Large intestine (tissue), 3 donors: ENCODE results near the gene SFTPB. TPM values are rescaled to one million over a fixed set of nuclear protein-coding genes. Genes with fewer than 3 reads are reported as not detected.

ENCODE experiments used
- DNase-seq, 2 donors: peaks; one replicate each; pipeline versions ENCODE4 v3.0.0 to v3.0.0-alpha.2; 2013
- H3K27ac ChIP-seq: one replicate; pipeline ENCODE4 v1.5.1; 2013; ENCODE audit warnings: low read length
- H3K27me3 ChIP-seq: 2 replicates; pipeline ENCODE4 v1.6.1; 2013; ENCODE audit warnings: low read length; ENCODE audit not compliant: control insufficient read depth, insufficient read depth
- H3K36me3 ChIP-seq: 2 replicates; pipeline ENCODE4 v1.6.1; 2013; ENCODE audit warnings: low read length; ENCODE audit not compliant: control insufficient read depth, insufficient read depth
- H3K4me1 ChIP-seq: one replicate; pipeline ENCODE4 v1.6.1; 2013; ENCODE audit warnings: low read length; ENCODE audit not compliant: control insufficient read depth, insufficient read depth
- H3K4me3 ChIP-seq: one replicate; pipeline ENCODE4 v1.5.1; 2013; ENCODE audit warnings: low read length
- H3K9me3 ChIP-seq: one replicate; pipeline ENCODE4 v1.6.1; 2013; ENCODE audit warnings: mild to moderate bottlenecking, low read depth, low read length, moderate library complexity; ENCODE audit not compliant: control insufficient read depth
- WGBS: methylation state at CpG from one replicate; pipeline ENCODE4 v1.1.5; 2013; ENCODE audit warnings: low lambda C conversion rate; ENCODE audit not compliant: insufficient coverage; 5-methylcytosine and 5-hydroxymethylcytosine counted together
- polyA plus RNA-seq: library from polyadenylated mRNA; unstranded; fragments of 120-200 nt; gene quantifications from one replicate; pipeline ENCODE4 v1.2.1, GENCODE V29; 2013

The SFTPB gene
- polyA plus RNA-seq, 1 donor = 0.01 TPM

DNA sequence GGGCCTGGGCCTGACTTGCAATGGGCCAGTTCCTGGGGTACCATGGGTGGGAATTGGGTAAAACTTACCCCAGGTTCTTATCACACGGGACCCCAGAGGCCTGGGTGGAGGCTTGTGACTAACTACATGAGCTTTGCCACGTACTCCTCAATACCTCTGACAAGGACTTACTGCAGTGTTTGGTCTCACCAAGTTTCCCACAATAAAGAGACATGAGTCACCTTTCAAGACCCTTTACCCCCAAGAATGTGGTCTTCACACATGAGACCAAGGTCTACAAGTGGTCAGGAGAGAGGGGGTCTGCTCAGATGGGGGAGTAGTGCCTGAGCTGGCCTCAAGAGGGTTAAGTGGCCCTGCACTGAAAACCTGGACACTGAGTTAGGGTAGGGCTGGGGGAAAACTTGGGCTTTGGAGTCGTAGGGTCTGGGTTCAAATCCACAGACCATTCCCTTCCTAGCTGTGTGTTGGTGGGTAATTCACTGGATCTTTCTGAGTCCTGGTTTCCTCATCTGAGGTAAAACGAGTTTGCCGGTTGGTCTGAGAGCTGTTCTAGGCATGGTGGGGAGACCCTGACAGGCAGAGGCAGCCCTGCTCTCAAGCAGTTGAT lies 24.1 kb upstream of the SFTPB start:
- H3K4me3 ChIP-seq = no peak overlapping the region
- no CpG with 5 or more reads among the region's 5 CpGs for WGBS
- H3K27me3 ChIP-seq = no peaks in the 10 kb centered on the region
- no peaks in the 10 kb centered on the region for H3K36me3 ChIP-seq
- H3K9me3 ChIP-seq = no peaks in the 10 kb centered on the region
- H3K4me1 ChIP-seq = no peaks in the 10 kb centered on the region
- DNase-seq = no peak
- H3K27ac ChIP-seq = no peak overlapping the region

DNA sequence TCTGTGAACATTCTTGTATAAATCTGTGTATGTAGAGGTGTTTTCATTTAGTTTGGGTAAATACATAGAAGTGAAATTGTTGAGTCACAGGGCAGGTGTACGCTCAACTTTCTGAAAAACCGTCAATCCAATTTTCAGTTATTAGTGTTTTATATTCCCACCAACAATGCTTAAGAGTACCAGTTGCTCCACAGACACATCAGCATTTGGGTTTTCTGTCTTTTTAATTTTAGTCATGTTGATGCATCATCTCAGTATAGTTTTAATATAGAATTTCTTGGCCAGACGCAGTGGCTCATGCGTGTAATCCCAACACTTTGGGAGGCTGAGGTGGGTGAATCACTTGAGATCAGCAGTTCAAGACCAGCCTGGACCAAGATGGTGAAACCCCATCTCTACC lies 22.9 kb upstream of the SFTPB start:
- Histone ChIP-seq H3K27ac (no peak overlapping the region), H3K4me1 (no peaks in the 10 kb centered on the region), H3K27me3 (no peaks in the 10 kb centered on the region), H3K36me3 (no peaks in the 10 kb centered on the region), H3K9me3 (no peaks in the 10 kb centered on the region), H3K4me3 (no peak overlapping the region)
- WGBS = 100% methylated on average over 1 of the region's 4 CpGs
- no peak for DNase-seq

DNA sequence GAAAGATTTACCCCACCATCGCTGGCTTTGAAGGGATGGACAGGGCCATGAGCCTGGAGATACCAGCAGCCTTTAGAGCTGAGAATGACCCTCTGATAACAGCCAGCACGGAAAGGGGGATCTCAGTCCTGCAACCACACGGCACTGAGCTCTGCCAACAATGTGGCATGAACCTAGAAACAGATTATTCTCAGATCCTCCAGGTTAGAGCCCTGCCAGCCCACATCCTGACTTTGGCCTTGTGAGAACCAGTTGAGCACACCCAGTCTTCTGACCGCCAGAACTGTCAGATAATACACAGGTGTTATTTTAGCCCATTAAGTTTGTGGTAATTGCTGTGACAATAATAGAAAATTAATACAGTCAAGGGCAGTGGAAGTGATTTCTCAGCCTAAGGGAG lies 16.8 kb upstream of the SFTPB start:
- Histone ChIP-seq H3K4me3 (no peak overlapping the region), H3K9me3 (no peaks in the 10 kb centered on the region), H3K36me3 (no peaks in the 10 kb centered on the region), H3K27ac (no peak overlapping the region), H3K4me1 (no peaks in the 10 kb centered on the region), H3K27me3 (peaks cover 3% of the 10 kb centered on the region)
- no peak for DNase-seq
- WGBS = no CpG with 5 or more reads among the region's 4 CpGs

DNA sequence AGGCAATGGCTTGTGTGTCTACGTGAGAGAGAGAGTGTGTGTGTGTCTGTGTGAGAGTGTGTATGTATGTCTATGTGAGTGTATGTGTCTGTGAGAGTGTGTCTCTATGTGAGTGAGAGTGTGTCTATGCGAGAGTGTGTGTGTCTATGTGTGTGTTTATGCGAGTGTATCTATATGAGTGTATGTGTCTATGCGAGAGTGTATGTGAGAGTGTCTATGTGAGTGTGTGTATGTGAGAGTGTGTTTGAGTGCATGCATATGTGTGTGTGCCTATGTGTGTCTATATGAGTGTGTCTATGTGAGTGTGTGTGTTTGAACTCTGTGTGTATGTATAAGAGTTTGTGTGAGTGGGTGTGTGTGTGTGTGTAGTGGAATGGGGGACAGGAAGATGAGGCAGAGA lies 16.4 kb upstream of the SFTPB start:
- Histone ChIP-seq H3K36me3 (no peaks in the 10 kb centered on the region), H3K27me3 (peaks cover 3% of the 10 kb centered on the region), H3K4me3 (no peak overlapping the region), H3K4me1 (no peaks in the 10 kb centered on the region), H3K27ac (no peak overlapping the region), H3K9me3 (no peaks in the 10 kb centered on the region)
- DNase-seq = no peak
- WGBS = no CpG with 5 or more reads among the region's 4 CpGs

DNA sequence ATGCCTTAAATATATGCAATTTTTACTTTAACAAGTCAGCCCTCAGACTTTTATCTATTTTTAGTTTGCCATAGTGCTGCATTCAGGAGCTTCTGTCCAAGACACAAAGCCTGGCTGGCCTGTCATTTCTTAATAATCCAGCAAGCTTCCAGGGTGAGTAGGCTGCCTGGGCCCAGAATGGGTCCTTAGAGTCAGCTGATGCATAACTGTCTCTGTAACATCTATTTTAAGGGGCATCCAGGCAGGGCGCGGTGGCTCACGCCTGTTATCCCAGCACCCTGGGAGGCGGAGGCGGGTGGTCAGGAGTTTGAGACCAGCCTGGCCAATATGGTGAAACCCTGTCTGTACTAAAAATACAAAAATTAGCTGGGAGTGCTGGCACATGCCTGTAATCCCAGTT lies 14.4 kb upstream of the SFTPB start:
- H3K36me3 ChIP-seq = no peaks in the 10 kb centered on the region
- no peaks in the 10 kb centered on the region for H3K9me3 ChIP-seq
- no peaks in the 10 kb centered on the region for H3K4me1 ChIP-seq
- DNase-seq = no peak
- H3K27me3 ChIP-seq = peaks cover 3% of the 10 kb centered on the region
- H3K27ac ChIP-seq = no peak overlapping the region
- H3K4me3 ChIP-seq = no peak overlapping the region
- no CpG with 5 or more reads among the region's 5 CpGs for WGBS

DNA sequence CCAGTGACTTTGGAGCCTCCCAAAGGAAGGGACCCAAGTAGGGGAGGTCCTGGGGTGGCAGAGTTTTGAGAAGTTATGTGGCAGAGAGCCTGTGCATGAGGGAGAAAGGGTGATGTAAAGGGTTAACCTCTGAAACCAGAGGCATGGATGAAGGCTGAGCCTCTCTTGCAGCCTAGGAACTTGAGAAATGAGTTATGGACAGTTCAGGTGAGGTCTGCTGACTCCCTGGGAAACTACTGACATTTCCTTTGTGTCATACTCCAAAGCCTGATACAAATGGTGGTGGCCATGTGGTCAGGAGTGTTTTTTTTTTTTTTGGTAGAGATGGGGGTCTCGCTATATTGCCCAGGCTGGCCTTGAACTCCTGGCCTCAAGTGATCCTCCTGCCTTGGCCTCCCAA lies 13.8 kb upstream of the SFTPB start:
- H3K36me3 ChIP-seq = no peaks in the 10 kb centered on the region
- H3K4me3 ChIP-seq = no peak overlapping the region
- H3K27me3 ChIP-seq = peaks cover 3% of the 10 kb centered on the region
- no CpG with 5 or more reads among the region's 1 CpG for WGBS
- no peak overlapping the region for H3K27ac ChIP-seq
- no peaks in the 10 kb centered on the region for H3K9me3 ChIP-seq
- H3K4me1 ChIP-seq = no peaks in the 10 kb centered on the region
- no peak for DNase-seq

DNA sequence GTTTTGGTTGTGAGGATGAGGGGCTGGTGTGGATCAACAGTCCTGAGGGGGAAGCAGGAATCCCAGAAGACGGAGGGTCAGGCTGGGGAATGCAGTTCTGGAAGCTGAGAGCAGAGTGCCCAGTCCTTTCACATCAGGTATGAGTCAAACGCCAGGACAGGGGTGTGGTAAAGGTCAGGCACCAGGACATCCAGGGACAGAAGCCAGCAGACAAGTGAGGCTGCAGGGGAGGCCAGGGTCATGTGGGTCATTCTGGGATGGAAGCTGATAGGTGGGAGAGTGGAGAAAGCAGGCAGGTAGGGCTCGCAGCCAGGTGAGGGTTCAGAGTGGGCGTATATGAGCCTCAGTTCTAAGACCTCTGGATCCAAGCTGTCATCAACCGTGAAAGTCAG lies 13.4 kb upstream of the SFTPB start:
- Histone ChIP-seq H3K9me3 (no peaks in the 10 kb centered on the region), H3K36me3 (no peaks in the 10 kb centered on the region), H3K27ac (no peak overlapping the region), H3K4me1 (no peaks in the 10 kb centered on the region), H3K4me3 (no peak overlapping the region), H3K27me3 (peaks cover 3% of the 10 kb centered on the region)
- WGBS = no CpG with 5 or more reads among the region's 5 CpGs
- no peak for DNase-seq

DNA sequence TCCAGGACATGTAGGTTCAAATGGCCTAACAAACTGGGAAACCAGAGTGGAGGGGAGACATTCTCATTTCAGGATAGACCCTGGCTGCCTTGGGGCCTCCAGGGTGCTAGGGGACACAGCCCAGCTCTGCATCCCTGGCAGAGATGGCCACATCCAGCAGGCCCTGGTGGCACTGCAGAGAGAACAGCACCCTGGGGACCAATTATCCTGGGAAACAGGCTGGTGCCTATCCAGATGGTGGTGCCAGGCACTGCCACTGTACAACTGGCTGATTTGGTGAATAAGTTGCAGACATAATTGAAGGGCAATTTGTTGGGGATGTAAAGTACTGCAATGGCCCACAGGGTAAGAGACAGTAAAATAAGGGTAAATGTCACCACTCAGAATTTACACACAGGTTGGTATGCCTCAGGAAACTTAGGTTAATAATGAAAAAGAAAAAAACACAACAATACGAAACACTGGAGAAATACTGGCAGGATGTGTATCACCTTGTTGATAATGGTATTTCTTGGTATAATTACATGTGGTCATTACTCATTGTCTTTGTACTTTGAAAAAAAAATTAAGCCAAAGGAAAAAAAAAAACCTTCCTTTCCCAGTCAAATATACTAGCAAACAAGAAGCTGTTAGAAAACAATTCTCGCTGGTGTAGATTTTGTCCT lies 12.8 kb upstream of the SFTPB start:
- no peak overlapping the region for H3K27ac ChIP-seq

DNA sequence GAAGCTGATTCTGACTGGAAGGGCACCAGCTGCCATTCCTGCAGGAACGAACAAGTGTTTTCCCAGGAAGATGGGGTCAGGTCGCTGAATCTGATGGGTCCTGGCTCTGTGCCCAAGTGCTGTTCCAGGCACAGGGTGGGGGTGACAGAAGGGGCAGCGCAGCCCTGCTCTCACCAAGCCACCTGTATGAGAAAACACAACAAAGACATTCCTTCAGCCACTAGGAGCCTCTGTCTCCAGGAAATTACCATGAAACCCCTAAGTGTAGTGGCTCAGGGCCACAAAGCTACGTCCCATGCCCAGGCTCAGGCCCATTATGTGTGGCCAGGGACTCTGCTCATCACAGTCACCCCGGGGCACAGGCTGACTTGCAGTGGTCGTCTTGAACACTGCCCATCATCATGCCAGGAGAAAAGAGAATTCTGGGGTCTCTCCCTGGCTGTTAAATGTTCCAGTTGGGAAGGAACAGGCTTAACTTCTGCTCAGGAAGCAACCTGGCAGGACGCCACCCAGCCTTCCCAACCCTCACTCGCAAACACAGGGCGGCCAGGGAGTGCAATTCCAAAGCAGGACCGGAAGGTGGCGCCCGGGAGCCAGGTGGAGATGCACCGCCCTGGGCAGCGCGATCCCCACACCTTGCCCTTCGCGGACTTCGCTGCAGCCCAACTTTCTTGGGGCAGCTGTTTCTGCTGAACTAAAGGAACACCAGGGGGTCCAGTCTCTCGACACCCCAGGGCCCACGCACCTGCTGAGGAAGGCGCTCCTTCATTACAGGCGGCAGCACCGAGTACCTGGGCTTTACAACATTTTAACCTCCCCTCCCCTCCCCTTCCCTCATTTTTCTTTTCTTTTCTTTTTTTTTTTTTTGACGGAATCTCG lies 11.0 kb upstream of the SFTPB start:
- Histone ChIP-seq H3K9me3 (no peaks in the 10 kb centered on the region), H3K27ac (no peak overlapping the region), H3K4me1 (no peaks in the 10 kb centered on the region), H3K36me3 (no peaks in the 10 kb centered on the region), H3K4me3 (no peak overlapping the region), H3K27me3 (peaks cover 3% of the 10 kb centered on the region)
- WGBS = no CpG with 5 or more reads among the region's 25 CpGs
- DNase-seq = peak; percentile 60 to 61

More for the DNA sequence above, 12.8 kb upstream of the SFTPB start:
- 80% methylated on average over 1 of the region's 2 CpGs for WGBS
- no peak for DNase-seq
- Histone ChIP-seq H3K27me3 (peaks cover 3% of the 10 kb centered on the region), H3K4me3 (no peak overlapping the region), H3K9me3 (no peaks in the 10 kb centered on the region), H3K36me3 (no peaks in the 10 kb centered on the region), H3K4me1 (no peaks in the 10 kb centered on the region)

DNA sequence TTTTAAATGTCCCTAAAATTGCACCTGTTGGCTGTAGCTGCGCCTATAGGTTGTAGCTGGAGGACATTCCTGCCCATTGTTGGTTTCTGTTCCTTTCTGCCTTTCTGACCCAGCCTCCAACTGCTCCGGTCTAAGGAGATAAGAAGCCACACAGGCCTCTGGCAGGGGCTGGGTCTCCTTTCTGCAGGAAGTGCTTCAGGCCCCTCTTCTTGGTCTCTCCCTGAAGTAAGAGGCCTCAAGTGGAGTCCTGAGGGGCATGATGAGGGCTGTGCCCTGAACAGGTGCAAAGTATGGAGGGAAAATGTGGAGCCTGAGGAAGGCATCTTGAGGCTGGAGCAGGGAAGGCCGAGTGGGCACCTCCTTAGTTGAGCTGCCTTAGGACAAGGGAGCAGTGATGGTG lies 10.4 kb upstream of the SFTPB start:
- peaks cover 3% of the 10 kb centered on the region for H3K27me3 ChIP-seq
- H3K36me3 ChIP-seq = no peaks in the 10 kb centered on the region
- DNase-seq = no peak
- no peak overlapping the region for H3K27ac ChIP-seq
- no peaks in the 10 kb centered on the region for H3K9me3 ChIP-seq
- H3K4me3 ChIP-seq = no peak overlapping the region
- no CpG with 5 or more reads among the region's 3 CpGs for WGBS
- no peaks in the 10 kb centered on the region for H3K4me1 ChIP-seq
